GM21717 (cell line): ENCODE measurements around the gene SETBP1.

Experiments used
- ATAC-seq: cut with Tn5 transposase; IDR thresholded peaks from one replicate; pipeline ENCODE4 v1.9.1; 2021; ENCODE audit warnings: mild to moderate bottlenecking, moderate library complexity; ENCODE audit not compliant: unreplicated experiment

Gene SETBP1

GRCh38 chr18:44680273-44681075 is at the start of gene SETBP1:
Gene SETBP1 (plus strand): TSS chr18:44680888. CDS start chr18:44701347, 20,459 bp downstream.
- ATAC-seq: no peak

GRCh38 chr18:44632469-44633145 is 48.1 kb upstream of the SETBP1 start:
- ATAC-seq: no peak

GRCh38 chr18:44635546-44635945 is 45.1 kb upstream of the SETBP1 start:
- no peak for ATAC-seq

GRCh38 chr18:44636241-44636640 is 44.4 kb upstream of the SETBP1 start:
- peak; percentile 82 for ATAC-seq

GRCh38 chr18:44637210-44638033 is 43.3 kb upstream of the SETBP1 start:
- no peak for ATAC-seq

GRCh38 chr18:44638034-44638540 is 42.6 kb upstream of the SETBP1 start:
- no peak for ATAC-seq

GRCh38 chr18:44638811-44639210 is 41.9 kb upstream of the SETBP1 start:
- no peak for ATAC-seq

GRCh38 chr18:44643004-44643403 is 37.7 kb upstream of the SETBP1 start:
- ATAC-seq: no peak

- no peak for ATAC-seq
Measured at GRCh38 chr18:44651478-44651877, 29.2 kb upstream of the SETBP1 start.

GRCh38 chr18:44651918-44652572 is 28.6 kb upstream of the SETBP1 start:
- no peak for ATAC-seq

- no peak for ATAC-seq
Measured at GRCh38 chr18:44652722-44653121, 28.0 kb upstream of the SETBP1 start.

GRCh38 chr18:44654573-44654972 is 26.1 kb upstream of the SETBP1 start:
- no peak for ATAC-seq

- no peak for ATAC-seq
Measured at GRCh38 chr18:44655435-44655834, 25.3 kb upstream of the SETBP1 start.

- no peak for ATAC-seq
Measured at GRCh38 chr18:44659771-44660170, 20.9 kb upstream of the SETBP1 start.

GRCh38 chr18:44668270-44668975 is 12.3 kb upstream of the SETBP1 start:
- ATAC-seq: no peak

GRCh38 chr18:44671914-44672313 is 8.8 kb upstream of the SETBP1 start:
- ATAC-seq: no peak

GRCh38 chr18:44672506-44672905 is 8.2 kb upstream of the SETBP1 start:
- no peak for ATAC-seq

- ATAC-seq: no peak
Measured at GRCh38 chr18:44673256-44673880, 7.3 kb upstream of the SETBP1 start.

- no peak for ATAC-seq
Measured at GRCh38 chr18:44677933-44678332, 2.8 kb upstream of the SETBP1 start.

GRCh38 chr18:44678725-44679055 is 2.0 kb upstream of the SETBP1 start:
- ATAC-seq: no peak
